22Rv1 (cell line): Measurements from ENCODE around the gene ACSF3.

Experiments
- ZFX ChIP-seq: fragments of 450-650 bp; IDR thresholded peaks from 2 replicates; pipeline ENCODE4 v1.6.1; 2017; ENCODE audit warnings: antibody characterized with exemption, borderline replicate concordance
- TF ChIP-seq, protein P1 (sequence below): fragments of 450-650 bp; IDR thresholded peaks from 2 replicates; pipeline ENCODE4 v1.5.1; 2017; ENCODE audit warnings: mild to moderate bottlenecking

DNA sequence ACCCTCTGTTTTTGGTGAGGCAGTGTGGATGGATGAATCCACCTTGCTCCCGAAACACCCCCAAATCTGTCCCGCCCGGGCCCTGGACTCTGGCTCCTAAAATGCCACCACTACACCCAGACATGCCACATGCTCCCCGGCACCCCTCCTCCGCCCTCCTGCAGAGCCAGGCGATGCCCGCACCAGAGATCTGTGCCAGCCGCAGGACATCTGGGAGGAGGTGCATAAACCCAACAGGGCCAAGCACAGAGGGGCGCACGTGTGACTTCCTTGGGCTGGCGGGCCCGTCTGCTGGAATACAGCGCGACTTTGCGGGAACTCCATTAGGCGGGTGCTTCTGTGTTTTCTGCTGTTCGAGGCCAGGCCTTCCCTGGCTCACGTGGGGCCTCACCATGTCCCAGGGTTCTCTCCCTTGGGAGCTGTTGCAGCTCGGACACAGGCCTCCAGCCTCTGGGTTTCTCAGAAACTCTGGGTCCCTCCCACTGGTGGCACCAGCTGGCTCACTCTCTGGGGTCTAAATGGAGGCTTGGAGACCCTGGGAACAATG, 14.1 kb upstream of the ACSF3 start:
- TF ChIP-seq, protein P1, sequence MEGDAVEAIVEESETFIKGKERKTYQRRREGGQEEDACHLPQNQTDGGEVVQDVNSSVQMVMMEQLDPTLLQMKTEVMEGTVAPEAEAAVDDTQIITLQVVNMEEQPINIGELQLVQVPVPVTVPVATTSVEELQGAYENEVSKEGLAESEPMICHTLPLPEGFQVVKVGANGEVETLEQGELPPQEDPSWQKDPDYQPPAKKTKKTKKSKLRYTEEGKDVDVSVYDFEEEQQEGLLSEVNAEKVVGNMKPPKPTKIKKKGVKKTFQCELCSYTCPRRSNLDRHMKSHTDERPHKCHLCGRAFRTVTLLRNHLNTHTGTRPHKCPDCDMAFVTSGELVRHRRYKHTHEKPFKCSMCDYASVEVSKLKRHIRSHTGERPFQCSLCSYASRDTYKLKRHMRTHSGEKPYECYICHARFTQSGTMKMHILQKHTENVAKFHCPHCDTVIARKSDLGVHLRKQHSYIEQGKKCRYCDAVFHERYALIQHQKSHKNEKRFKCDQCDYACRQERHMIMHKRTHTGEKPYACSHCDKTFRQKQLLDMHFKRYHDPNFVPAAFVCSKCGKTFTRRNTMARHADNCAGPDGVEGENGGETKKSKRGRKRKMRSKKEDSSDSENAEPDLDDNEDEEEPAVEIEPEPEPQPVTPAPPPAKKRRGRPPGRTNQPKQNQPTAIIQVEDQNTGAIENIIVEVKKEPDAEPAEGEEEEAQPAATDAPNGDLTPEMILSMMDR: no peak
- TF ChIP-seq ZFX: no peak
